HCT116 (cell line): ENCODE results near the gene ANKRD44.

ENCODE experiments used
- CBX3 ChIP-seq: IDR thresholded peaks from 2 replicates; pipeline ENCODE4 v1.6.1; 2012; ENCODE audit warnings: low read depth
- CEBPB ChIP-seq: IDR thresholded peaks from 2 replicates; pipeline ENCODE4 v1.6.1; 2012; ENCODE audit warnings: low read depth
- CTCF ChIP-seq, 3 experiments: fragments of 200-600 bp in 1 of 3; sonication (generic) in 1 of 3; IDR thresholded peaks in 2 of 3; conservative IDR thresholded peaks in 1 of 3; 2 replicates each; pipeline ENCODE4 v1.5.1; 2012 to 2017; ENCODE audit warnings: low read depth in 2 of 3, low read length in 2 of 3, antibody characterized with exemption in 1 of 3, borderline replicate concordance in 1 of 3, control low read depth in 1 of 3, mild to moderate bottlenecking in 1 of 3, mixed read lengths in 1 of 3, mixed run types in 1 of 3, moderate library complexity in 1 of 3; ENCODE audit not compliant: insufficient read depth in 1 of 3
- EGR1 ChIP-seq: IDR thresholded peaks from 2 replicates; pipeline ENCODE4 v1.6.1; 2012; ENCODE audit warnings: low read depth
- ELF1 ChIP-seq: IDR thresholded peaks from 2 replicates; pipeline ENCODE4 v1.6.1; 2012; ENCODE audit warnings: low read depth, borderline replicate concordance
- JUND ChIP-seq: IDR thresholded peaks from 2 replicates; pipeline ENCODE4 v1.6.1; 2012
- POLR2A ChIP-seq: IDR thresholded peaks from 2 replicates; pipeline ENCODE4 v1.7.0; 2011; ENCODE audit warnings: borderline replicate concordance; ENCODE audit not compliant: insufficient read depth, insufficient read length; ENCODE audit errors: extremely low read depth
- RAD21 ChIP-seq: IDR thresholded peaks from 2 replicates; pipeline ENCODE4 v1.6.1; 2012; ENCODE audit warnings: low read depth, mild to moderate bottlenecking
- REST ChIP-seq: IDR thresholded peaks from 2 replicates; pipeline ENCODE4 v1.6.1; 2012; ENCODE audit warnings: low read depth
- SIN3A ChIP-seq: IDR thresholded peaks from 2 replicates; pipeline ENCODE4 v1.6.1; 2012; ENCODE audit warnings: low read depth
- TCF7L2 ChIP-seq: IDR thresholded peaks from 2 replicates; pipeline ENCODE4 v1.7.0; 2011; ENCODE audit warnings: borderline replicate concordance, inconsistent platforms; ENCODE audit not compliant: insufficient read depth, insufficient read length; ENCODE audit errors: extremely low read depth
- YY1 ChIP-seq: IDR thresholded peaks from 2 replicates; pipeline ENCODE4 v1.6.1; 2011; ENCODE audit warnings: low read length, low read depth, moderate library complexity, mild to moderate bottlenecking; ENCODE audit not compliant: insufficient replicate concordance; ENCODE audit errors: extremely low read depth
- TF ChIP-seq, protein P1 (sequence below): IDR thresholded peaks from 2 replicates; pipeline ENCODE4 v1.6.1; 2012

- TF ChIP-seq RAD21 (no peak), CTCF (IDR thresholded peaks at IDR 0.05 in 2 of 3, conservative IDR thresholded peaks at IDR 0.05 in 1 of 3; ENCODE audit: borderline replicate concordance in 1 of 3, insufficient read depth in 1 of 3, low read depth in 2 of 3, low read length in 2 of 3) (no peak), REST (no peak), TCF7L2 (no peak), EGR1 (no peak), POLR2A (no peak), ELF1 (no peak), CBX3 (no peak), YY1 (no peak), JUND (no peak), SIN3A (no peak), CEBPB (no peak)
- TF ChIP-seq, protein P1, sequence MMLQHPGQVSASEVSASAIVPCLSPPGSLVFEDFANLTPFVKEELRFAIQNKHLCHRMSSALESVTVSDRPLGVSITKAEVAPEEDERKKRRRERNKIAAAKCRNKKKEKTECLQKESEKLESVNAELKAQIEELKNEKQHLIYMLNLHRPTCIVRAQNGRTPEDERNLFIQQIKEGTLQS: no peak
These were observed 110.4 kb downstream of the ANKRD44 start for GRCh38 chr2:197200051-197200761.
